Stimulated activated CD4-positive, alpha-beta T cell treated with anti-CD3 and anti-CD28 coated beads, Interleukin-1b, Interleukin-23, amount 100 ng/mL, for 24 hours (primary cell): Measurements from ENCODE around the gene WFDC12.
"Not testable (repeated sequence)": the region's sequence is repeated elsewhere in the genome, so short reads cannot be mapped to it uniquely, and the experiment has no call there.

ENCODE experiments used
- DNase-seq, 4 experiments: peaks; one replicate each; pipeline ENCODE4 v3.0.0-alpha.2; 2020; ENCODE audit warnings: low read depth in 4 of 4, low spot score in 1 of 4

The WFDC12 gene

GRCh38 chr20:45124365-45124764 lies at the start of gene WFDC12:
WFDC12 (minus strand) TSS chr20:45124465; CDS start chr20:45124447, 18 bp downstream.
- DNase-seq, result no peak

- no peak for DNase-seq
Measured at GRCh38 chr20:45173522-45173921, 49.3 kb upstream of the WFDC12 start.

- no peak for DNase-seq
Measured at GRCh38 chr20:45164906-45165305, 40.6 kb upstream of the WFDC12 start.

GRCh38 chr20:45163083-45163803 lies 39.0 kb upstream of the WFDC12 start:
- no peak for DNase-seq

- DNase-seq, result no peak
Measured at GRCh38 chr20:45157962-45158361, 33.7 kb upstream of the WFDC12 start.

- DNase-seq, result no peak
Measured at GRCh38 chr20:45156713-45157112, 32.4 kb upstream of the WFDC12 start.

GRCh38 chr20:45154794-45155193 lies 30.5 kb upstream of the WFDC12 start:
- not testable (repeated sequence) for DNase-seq

- DNase-seq, result no peak
Measured at GRCh38 chr20:45154183-45154582, 29.9 kb upstream of the WFDC12 start.

- no peak for DNase-seq
Measured at GRCh38 chr20:45153752-45154151, 29.5 kb upstream of the WFDC12 start.

- DNase-seq, result no peak
Measured at GRCh38 chr20:45153147-45153546, 28.9 kb upstream of the WFDC12 start.

GRCh38 chr20:45152405-45152804 lies 28.1 kb upstream of the WFDC12 start:
- no peak for DNase-seq

GRCh38 chr20:45149062-45149461 lies 24.8 kb upstream of the WFDC12 start:
- no peak for DNase-seq

GRCh38 chr20:45140836-45141235 lies 16.6 kb upstream of the WFDC12 start:
- no peak for DNase-seq

- DNase-seq, result not testable (repeated sequence)
Measured at GRCh38 chr20:45139733-45140375, 15.6 kb upstream of the WFDC12 start.

- peak; percentile 26 to 63 (median 45) for DNase-seq
Measured at GRCh38 chr20:45138561-45139300, 14.5 kb upstream of the WFDC12 start.

- DNase-seq, result no peak
Measured at GRCh38 chr20:45136911-45137310, 12.6 kb upstream of the WFDC12 start.

GRCh38 chr20:45128099-45128498 lies 3.8 kb upstream of the WFDC12 start:
- no peak for DNase-seq

- DNase-seq, result no peak
Measured at GRCh38 chr20:45121388-45121787, 2.9 kb downstream of the WFDC12 start.

GRCh38 chr20:45119556-45120266 lies 4.6 kb downstream of the WFDC12 start:
- no peak for DNase-seq

GRCh38 chr20:45118028-45118427 lies 6.2 kb downstream of the WFDC12 start:
- DNase-seq, result no peak

GRCh38 chr20:45117581-45117980 lies 6.7 kb downstream of the WFDC12 start:
- no peak for DNase-seq
